Stimulated activated CD8-positive, alpha-beta memory T cell treated with anti-CD3 and anti-CD28 coated beads, Interleukin-12 subunit alpha, Interleukin-12 subunit beta, amount 100 ng/mL, for 24 hours (primary cell): ENCODE data around the gene CD3E.

Experiments used
- DNase-seq: peaks from one replicate; pipeline ENCODE4 v3.0.0-alpha.2; 2020; ENCODE audit errors: extremely low read depth

CD3E gene

GRCh38 chr11:118325283-118325682 lies 20.8 kb downstream of the CD3E start:
- no peak for DNase-seq

- no peak for DNase-seq
These were observed 24.2 kb downstream of the CD3E start for GRCh38 chr11:118328745-118329144.

GRCh38 chr11:118334745-118335144 lies 30.2 kb downstream of the CD3E start:
- no peak for DNase-seq

GRCh38 chr11:118338637-118339061 lies 34.1 kb downstream of the CD3E start:
- peak; percentile 63 for DNase-seq

- no peak for DNase-seq
These were observed 34.9 kb downstream of the CD3E start for GRCh38 chr11:118339281-118339961.

- DNase-seq = no peak
These were observed 35.9 kb downstream of the CD3E start for GRCh38 chr11:118340449-118340848.

- no peak for DNase-seq
These were observed 36.7 kb downstream of the CD3E start for GRCh38 chr11:118341261-118341660.

- DNase-seq = no peak
These were observed 37.4 kb downstream of the CD3E start for GRCh38 chr11:118341815-118342489.

GRCh38 chr11:118342503-118343161 lies 38.1 kb downstream of the CD3E start, which contains the start of gene CD3D:
TSS of gene CD3D (minus strand) at chr11:118342705. CDS start at chr11:118342607, 98 bp downstream.
- no peak for DNase-seq

- no peak for DNase-seq
These were observed 38.7 kb downstream of the CD3E start for GRCh38 chr11:118343248-118343647.

GRCh38 chr11:118343981-118344515 lies 39.5 kb downstream of the CD3E start, which contains the start of gene CD3G:
TSS of gene CD3G (plus strand) at chr11:118344344. CDS start at chr11:118344424, 80 bp downstream.
- no peak for DNase-seq

- DNase-seq = no peak
These were observed 44.9 kb downstream of the CD3E start for GRCh38 chr11:118349475-118349874.

GRCh38 chr11:118353084-118353710 lies 48.7 kb downstream of the CD3E start:
- no peak for DNase-seq

- DNase-seq = no peak
These were observed 53.5 kb downstream of the CD3E start for GRCh38 chr11:118358071-118358470.

- peak; percentile 96 for DNase-seq
These were observed 54.9 kb downstream of the CD3E start, which contains the start of gene UBE4A for GRCh38 chr11:118359295-118359958. TSS of gene UBE4A (plus strand) at chr11:118359600. CDS start at chr11:118365081, 5,481 bp downstream.

- no peak for DNase-seq
These were observed 60.6 kb downstream of the CD3E start for GRCh38 chr11:118364956-118365615.
